ENCODE results near the gene ZNF770.
A peak's percentile ranks its signal among the peaks of the same experiment; 100 is the strongest.

ZNF770 gene, protein sequence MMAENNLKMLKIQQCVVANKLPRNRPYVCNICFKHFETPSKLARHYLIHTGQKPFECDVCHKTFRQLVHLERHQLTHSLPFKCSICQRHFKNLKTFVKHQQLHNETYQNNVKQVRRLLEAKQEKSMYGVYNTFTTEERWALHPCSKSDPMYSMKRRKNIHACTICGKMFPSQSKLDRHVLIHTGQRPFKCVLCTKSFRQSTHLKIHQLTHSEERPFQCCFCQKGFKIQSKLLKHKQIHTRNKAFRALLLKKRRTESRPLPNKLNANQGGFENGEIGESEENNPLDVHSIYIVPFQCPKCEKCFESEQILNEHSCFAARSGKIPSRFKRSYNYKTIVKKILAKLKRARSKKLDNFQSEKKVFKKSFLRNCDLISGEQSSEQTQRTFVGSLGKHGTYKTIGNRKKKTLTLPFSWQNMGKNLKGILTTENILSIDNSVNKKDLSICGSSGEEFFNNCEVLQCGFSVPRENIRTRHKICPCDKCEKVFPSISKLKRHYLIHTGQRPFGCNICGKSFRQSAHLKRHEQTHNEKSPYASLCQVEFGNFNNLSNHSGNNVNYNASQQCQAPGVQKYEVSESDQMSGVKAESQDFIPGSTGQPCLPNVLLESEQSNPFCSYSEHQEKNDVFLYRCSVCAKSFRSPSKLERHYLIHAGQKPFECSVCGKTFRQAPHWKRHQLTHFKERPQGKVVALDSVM

DNA sequence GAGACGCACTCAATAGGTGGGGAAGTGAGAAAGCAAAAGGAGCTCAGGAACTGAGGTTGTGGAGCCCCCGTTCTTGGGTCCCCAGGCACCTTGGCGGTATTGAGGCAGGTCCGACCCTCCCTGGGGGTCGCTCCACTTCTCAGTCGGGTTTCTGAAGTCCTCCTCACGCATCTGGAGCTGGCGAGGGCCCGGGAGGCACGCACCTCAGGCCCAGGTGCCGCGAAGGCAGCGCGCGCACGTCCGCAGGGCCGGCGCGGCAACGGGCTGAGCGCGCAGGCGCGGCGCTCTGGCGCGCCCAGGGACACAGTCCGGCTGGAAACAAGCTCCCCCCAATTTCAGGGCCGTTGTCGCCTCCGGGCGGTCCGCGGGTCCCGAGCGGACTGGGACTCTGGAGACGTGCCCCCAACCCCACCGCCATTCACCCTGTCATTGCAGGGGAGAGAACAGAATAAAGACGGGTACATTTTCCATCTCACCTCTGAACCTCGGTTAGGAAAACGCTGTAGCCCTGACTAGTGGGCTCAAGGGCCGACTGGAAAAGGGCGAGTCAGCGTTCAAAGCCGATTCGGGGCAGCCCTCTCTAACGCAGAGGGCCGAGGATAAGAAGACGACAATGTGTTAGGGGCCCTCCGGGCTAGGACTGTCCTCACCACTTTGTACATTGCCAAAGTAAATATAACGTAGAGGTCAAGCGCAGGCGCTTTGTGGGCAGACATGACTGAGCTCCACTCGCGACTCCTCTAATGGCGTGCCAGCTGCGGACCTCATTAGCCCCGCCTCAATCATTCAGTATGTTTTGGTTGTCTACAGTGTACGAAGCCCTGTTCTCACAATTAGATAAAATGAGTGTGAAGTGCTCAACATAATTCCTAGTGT, at the start of gene ZNF770:
Gene ZNF770 (minus strand): TSS at position 261 of the 876 bp plus-strand sequence. CDS start 4,853 bp downstream, outside the sequence.
- peak; percentile 40 for DNase-seq (ENCODE audit: low read depth)

DNA sequence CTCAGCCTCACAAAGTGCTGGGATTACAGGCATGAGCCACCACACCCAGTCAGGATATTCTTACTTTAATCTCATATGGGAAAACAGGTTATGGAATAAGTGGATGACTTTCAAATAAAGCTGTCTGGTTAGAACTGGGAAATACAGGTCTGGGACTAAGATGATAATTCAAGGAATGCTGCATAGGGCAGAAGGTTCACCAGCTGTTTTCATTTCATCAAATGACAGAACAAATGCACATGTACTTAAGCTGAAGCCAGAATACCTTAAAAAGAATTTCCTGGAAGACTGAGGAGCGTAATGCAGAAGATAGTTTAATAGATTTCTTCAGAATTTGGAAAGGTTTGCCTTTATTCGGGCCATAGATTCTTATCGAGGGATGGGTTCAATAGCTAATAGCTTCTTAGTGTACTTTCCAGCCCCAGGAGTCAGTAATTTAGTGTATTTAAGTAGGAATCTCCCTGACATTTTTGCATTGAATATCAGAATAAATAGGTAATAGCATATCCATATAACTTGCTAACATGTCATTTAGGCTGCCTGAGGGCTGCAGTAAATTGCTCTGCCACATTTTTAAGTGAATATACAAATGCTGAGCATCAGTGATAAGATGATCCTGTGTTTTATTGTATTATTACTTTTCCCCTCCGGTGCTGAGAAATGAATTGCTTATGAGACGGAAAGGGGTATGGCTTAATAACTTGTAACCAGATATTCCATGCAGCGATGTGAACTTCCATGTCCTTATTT, 40.3 kb upstream of the ZNF770 start:
- DNase-seq (ENCODE audit: low read depth) = no peak

DNA sequence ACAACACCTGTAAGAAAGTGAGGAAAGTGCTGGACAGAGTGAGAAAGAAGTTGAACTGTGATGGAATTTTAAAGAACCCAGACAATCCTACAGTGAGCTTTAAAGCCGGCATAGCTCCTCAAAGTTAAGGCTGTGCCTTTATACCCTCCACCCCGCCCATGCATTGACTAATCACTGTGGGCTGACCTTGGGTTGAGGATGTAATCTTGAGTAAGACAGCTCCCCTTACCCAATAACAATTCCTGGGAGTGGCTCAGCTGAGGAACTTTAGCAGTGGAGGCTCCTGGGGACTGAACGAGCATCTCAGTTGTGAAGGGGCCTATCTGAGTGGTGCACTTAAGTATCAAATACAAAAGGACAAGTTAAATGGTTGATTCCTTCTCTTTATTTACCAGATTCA, 35.7 kb upstream of the ZNF770 start:
- no peak for DNase-seq (ENCODE audit: low read depth)

DNA sequence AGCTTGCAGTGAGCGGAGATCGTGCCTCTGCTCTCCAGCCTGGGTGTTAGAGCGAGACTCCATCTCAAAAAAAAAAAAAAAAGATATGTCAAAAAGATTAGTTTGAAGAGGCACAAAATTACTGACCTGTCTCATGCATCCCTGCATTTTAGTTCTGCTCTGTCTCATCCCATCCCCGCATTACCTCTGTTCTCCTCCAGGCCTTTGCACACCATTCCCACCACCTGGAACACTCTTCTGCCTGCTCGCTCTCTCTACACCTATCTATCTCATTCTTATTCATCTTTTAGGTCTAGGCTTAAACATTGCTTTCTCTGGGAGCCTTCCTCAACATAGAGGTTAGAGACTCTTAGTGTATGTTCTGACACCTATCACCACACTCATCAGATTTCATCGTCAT, 32.9 kb upstream of the ZNF770 start:
- no peak for DNase-seq (ENCODE audit: low read depth)

DNA sequence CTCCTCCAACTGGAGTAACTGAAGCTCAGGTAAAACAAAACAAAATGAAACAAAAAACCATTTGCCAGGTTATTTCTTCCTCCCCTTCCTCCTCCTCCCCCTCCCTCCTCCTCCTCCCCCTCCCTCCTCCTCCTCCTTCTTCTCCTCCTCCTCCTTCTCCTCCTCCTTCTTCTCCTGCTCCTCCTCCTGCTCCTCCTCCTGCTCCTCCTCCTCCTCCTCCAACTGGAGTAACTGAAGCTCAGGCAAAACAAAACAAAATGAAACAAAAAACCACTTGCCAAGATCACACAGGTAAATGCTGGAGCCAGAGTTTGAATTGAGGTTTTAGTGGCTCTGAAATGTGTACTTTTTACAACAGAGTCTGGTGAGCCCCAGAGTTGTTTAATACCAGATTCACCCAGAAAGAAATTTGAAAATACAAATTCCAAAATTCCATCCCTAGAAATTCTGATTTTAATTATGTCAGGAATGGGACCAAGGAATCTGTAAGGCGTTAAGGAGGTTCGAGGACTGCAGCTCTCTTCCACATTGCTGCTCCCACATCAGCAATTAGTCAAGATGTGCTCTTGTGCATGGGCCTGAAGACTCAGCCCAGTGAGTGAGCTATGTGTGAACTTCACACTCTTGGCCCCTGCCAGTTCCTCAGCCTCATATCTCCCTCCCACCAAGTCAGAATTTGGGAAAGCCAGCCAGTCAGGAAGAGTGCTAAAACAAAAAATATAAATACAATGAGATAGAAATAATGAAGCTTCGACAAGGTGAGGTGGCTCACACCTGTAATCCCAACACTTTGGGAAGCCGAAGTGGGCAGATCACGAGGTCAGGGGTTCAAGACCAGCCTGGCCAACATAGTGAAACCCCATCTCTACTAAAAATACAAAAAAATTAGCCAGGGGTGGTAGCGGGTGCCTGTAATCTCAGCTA, 31.6 kb upstream of the ZNF770 start:
- DNase-seq (ENCODE audit: low read depth) = no peak

DNA sequence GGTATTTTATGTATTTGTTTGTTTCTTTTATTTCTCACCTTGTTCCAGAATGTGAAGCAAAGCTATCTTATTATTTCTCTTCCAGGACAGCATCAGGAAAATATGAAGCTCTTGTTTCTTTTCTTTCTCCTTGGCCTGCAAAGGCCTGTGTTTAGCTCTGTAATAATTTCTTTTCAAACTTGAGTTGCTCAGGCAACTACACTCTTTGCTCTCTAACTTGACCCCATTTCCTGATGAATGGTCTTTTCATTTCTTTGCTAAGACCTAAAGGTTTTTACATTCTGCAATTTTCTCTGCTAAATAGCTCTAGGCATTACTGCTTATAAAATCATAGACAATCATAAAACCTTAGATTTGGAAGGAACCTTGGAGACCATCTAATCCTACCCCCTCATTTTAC, 26.2 kb upstream of the ZNF770 start:
- DNase-seq (ENCODE audit: low read depth) = no peak

DNA sequence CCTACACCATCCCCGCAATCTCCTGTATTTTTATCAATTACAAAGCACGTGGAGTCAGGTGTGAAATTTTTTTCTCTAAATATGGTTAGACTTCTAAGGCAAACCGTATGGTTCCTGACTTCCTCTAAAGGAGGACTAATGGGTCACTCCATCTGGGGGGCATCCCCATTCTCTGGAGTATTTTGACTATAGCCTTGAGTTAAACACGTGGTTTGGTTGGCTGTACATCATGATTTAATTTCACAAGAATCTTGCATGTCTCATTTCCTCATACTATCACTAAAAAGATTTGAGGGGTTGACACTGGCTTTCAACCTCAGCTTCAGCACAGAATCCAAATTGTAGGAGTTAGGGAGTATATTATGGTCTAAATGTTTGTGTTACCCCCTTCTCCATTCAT, 25.3 kb upstream of the ZNF770 start:
- DNase-seq (ENCODE audit: low read depth) = no peak

DNA sequence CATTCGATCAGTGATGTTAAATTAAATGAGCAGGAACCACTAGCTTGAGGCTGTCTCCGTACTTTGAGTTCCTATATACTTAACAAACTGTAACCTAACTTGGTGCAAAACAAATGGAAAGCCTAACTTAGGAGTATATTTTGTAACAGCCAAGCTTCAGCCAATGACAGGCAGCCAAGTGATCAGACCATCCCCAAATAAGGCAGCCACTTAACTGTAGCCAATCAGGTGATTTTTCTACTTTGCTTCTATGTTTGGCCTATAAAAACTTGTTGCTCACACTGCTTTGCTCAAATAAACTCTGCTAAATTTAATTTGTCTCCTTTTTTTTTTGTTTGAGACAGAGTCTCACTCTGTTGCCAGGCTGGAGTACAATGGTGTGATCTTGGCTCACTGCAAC, 19.3 kb upstream of the ZNF770 start:
- no peak for DNase-seq (ENCODE audit: low read depth)

DNA sequence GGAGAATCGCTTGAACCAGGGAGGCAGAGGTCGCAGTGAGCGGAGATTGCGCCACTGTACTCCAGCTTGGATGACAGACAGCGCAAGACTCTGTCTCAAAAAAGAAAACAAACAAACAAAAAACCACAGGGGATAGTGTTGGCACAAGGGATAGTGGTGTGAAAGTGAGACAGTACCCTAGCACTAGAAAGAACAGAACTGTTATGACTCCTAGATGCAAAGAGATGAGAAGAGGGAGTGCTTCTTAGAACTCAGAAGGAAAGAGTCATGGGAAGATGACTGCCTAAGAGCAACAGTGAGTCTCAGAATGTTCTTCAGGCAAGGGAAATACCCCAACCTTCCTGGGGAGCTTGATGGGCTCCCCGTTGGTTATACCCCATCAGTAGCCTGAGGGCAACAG, 17.8 kb upstream of the ZNF770 start:
- no peak for DNase-seq (ENCODE audit: low read depth)

DNA sequence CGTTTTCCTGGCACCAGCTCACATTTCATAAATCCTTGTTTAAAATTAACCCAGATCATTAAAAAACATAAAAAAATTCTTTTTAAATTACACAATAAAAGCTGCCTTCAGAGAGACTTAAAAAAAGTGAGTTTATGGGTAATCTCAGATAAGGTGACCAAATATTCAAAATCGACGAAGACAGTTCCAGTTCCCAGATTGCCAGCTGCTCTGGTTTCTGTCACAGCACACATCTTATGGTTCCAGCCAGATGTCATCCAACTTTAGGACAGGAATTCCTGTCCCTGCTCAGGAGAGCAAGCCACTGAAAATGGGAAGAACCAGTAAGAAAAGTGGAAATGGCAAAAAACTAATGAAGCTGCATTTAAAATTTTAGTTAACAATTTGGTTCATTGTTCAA, 15.8 kb upstream of the ZNF770 start:
- DNase-seq (ENCODE audit: low read depth) = no peak

DNA sequence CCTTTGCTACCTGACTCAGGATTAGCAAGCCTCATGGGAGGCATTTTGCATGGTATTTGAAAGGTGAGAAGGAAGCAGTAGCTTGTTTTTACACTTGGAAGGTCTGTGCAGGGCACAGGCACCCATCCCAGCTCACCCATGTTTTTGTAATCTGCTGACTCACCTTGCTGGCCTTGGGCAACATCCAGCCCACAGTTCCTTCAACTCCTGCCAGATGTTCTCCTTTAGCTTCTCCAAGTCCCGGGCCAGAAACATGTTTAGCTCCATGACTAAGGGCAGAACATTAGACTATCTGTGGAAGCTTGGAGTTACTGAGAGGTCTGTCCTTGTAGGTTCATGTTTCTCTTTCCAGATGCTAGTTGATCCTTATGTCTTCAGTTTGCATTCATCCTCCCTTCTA, 12.4 kb upstream of the ZNF770 start:
- no peak for DNase-seq (ENCODE audit: low read depth)

DNA sequence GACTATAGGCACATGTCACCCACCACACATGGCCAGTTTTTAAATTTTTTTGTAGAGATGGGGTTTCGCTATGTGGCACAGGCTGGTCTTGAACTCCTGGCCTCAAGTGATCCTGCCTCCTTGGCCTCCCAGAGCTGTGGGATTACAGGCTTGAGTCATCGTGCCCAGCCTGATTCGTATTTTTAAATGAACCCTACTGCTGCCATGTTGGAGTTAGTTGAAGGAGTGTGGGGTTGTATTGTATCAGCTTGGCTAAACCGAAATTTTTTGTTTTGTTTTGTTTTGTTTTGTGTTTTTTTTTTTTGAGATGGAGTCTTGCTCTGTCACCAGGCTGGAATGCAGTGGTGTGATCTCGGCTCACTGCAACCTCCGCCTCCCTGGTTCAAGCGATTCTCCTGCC, 11.8 kb upstream of the ZNF770 start:
- no peak for DNase-seq (ENCODE audit: low read depth)

DNA sequence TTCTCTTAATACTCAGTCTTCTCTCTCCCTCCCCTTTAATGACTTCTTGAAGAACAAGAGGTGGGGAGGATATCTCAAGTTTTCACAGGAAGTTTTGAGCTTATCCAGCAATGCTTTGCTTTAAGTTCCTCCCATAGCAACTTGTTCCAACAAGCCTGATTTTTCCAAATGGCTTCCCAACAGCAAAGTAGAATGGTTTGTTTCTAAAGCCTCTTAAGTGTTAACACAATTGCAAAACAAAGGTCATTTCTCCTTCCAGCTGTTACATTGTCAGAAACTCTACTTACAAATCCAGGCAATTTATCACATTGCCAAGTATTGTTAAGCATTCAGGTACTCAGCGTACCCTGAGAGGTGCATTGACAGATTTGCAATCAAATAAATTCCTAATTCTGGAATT, 6.8 kb upstream of the ZNF770 start:
- DNase-seq (ENCODE audit: low read depth) = no peak

DNA sequence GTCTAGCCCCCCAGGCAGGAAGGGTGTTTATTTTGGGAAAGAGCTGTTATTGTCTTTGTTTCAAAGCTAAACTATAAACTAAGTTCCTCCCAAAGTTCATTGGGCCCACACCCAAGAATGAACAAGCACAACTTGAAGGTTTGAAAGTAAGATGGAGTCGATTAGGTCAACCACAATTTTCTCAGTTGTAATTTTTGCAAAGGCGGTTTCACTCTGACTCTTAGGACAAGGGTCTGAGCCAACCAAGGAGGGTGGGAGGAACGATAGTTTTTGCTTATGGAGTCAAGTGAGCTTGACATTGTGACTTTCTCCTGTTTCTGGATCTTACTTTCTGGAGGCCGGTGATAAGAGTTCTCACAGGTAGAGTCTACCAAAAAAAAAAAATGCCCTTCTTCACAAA, 5.8 kb upstream of the ZNF770 start:
- DNase-seq (ENCODE audit: low read depth) = no peak

DNA sequence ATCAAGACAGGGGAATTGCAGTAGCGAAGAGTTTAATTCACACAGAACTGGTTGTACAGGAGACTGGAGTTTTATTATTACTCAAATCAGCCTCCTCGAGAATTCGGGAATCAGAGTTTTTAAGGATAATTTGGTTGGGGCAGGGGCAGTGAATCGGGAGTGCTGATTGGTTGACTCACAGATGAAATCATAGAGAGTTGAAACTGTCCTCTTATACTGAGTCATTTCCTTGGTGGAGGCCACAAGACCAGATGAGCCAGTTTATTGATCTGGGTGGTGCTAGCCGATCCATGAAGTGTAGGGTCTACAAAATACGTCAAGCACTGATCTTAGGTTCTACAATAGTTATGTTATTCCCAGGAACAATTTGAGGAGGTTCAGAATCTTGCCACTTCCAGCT, 5.3 kb upstream of the ZNF770 start:
- DNase-seq (ENCODE audit: low read depth) = no peak

DNA sequence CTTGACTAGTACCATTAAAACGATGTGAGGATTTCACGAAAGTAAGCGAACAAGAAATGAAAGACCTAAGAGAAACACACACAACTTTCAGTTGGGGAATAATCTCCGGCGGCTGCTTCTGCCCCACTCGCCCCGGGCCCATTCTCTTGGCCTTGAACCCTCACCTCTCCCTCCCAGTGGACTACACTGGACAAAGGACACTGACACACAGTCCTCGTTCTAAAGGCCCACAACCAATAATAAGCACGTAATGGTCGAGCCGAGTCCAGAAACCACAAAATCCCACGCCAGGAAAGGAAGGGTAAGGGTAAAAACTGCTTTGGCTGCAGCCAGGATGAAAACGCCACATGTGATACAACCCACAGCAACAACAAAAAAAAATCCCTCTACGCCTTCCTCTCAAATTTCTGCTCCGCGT, 469 bp downstream of the ZNF770 start:
- no peak for DNase-seq (ENCODE audit: low read depth)

DNA sequence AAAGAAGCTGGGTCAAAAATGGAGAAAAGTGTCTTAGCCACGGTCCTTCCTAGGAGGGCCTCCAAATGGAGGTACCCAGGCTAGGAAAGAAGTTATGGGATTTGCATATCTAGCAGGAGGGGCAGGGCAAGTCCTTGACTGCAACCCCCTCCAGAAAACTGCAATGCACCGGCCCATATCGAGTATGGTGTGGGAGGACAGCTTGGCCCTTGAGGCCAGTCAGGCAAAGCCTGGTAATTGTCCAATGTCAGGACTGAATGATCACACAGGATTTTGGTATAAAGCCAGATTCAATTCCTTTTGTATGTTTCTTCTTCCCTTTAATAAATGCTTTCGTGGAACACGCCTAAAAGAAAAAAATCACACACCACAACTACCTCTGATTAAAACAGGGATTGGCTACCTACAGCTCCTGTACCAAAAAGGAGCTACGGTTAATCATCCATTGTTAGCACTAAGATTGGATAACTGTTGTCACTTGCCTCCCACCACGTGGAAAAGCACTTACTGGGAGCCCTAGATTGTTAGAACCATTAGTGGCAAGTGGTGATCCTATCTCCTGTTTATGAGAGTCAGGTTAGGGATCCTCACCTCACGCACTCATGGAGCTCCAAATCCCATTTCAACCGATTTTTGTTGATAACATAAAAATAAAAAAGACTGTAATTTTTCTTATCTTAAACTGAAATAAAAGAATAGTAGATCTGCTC, 1.2 kb downstream of the ZNF770 start:
- no peak for DNase-seq (ENCODE audit: low read depth)

DNA sequence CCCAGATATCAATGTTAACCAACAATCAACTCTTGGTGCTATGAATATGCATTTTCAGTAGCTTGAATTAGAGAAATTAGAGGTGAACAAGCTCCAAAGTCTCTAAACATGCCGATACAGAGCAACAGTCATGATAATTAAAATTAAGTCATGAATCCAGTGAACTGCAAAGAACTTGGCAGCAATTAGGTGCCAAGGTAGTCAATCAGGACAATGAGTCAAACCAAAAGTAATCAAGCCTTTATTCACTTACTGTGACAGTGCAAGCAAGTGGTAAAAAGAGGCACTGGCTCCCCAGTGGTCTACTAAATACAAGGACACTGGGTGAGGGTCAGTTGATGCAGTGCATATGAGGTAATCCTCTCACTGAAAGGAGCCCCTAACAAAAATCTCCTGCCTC, 1.8 kb downstream of the ZNF770 start:
- no peak for DNase-seq (ENCODE audit: low read depth)

DNA sequence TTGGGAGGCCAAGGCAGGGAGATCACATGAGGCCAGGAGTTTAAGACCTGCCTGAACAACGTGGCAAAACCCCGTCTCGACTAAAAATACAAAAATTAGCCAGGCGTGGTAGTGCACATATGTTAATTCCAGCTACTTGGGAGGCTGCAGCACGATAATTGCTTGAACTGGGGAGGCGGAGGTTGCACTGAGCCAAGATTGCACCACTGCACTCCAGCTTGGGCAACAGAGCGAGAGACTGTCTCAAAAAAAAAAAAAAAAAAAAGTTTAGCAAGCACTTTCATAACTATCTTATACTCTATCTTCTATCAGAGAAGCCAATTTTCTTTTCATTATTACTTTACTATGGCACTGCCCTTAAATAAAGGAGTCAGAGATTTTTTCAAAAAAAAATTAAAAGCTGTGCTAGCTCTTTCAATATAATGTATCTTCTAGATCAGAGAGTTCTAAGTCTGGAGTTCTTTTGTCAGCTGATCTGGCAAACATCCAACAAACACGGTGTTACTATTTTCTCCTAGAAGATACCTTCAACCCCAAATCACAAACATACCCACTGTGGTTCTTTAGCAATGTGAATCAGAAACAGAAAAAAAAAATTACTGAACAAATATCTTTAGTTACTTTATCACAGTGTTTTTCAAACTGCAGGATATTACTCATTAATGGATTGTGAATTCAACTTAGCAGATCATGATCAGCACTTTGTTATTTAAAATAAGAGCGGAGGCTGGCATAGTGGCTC, 3.0 kb downstream of the ZNF770 start:
- DNase-seq (ENCODE audit: low read depth) = no peak

DNA sequence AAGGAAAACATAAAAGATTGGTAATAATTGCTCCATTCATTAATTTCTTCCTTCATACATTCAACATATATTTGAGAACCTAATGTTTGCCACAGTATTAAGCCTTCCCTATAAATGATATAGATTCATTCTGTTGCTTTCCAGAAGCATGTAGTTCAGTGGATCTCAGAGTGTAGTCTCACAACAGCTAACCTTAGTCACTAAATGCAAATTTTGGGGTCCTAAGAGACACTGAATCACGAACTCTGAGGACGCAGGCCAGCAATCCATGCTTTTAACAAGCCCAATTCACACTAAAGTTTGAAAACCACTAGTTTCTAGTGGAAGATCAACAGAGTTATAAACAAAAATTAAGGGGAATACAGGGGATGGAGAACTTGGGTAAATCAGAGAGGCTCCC, 11.3 kb downstream of the ZNF770 start:
- DNase-seq (ENCODE audit: low read depth) = no peak
